Neural cell (in vitro differentiated cells): ENCODE data around the gene RSPH1.

Experiments
- CTCF ChIP-seq: fragments of 450-650 bp; IDR thresholded peaks from 2 replicates; pipeline ENCODE4 v1.5.1; 2014; ENCODE audit warnings: antibody characterized with exemption, mild to moderate bottlenecking, moderate library complexity; ENCODE audit not compliant: poor library complexity, severe bottlenecking
- EP300 ChIP-seq: fragments of 450-650 bp; conservative IDR thresholded peaks from 2 replicates; pipeline ENCODE4 v1.6.1; 2014; ENCODE audit warnings: antibody characterized with exemption, mild to moderate bottlenecking, moderate library complexity; ENCODE audit not compliant: poor library complexity, severe bottlenecking
- EZH2 ChIP-seq: fragments of 200-600, 300-800 bp; shearing (Covaris generic), sonication (generic); IDR thresholded peaks from 2 replicates; pipeline ENCODE4 v1.6.1; 2014; ENCODE audit warnings: antibody characterized with exemption, low read length, borderline replicate concordance, mild to moderate bottlenecking; ENCODE audit not compliant: insufficient read depth, poor library complexity, severe bottlenecking
- POLR2AphosphoS5 ChIP-seq: IDR thresholded peaks from 2 replicates; pipeline ENCODE4 v1.6.1; 2012
- RAD21 ChIP-seq: fragments of 450-650 bp; conservative IDR thresholded peaks from 2 replicates; pipeline ENCODE4 v1.6.1; 2014; ENCODE audit warnings: antibody characterized with exemption, mild to moderate bottlenecking, moderate library complexity
- REST ChIP-seq: IDR thresholded peaks from 2 replicates; pipeline ENCODE4 v1.6.1; 2012; ENCODE audit warnings: borderline replicate concordance
- TAF1 ChIP-seq: IDR thresholded peaks from 2 replicates; pipeline ENCODE4 v1.6.1; 2012; ENCODE audit warnings: low read depth

- TF ChIP-seq EZH2 (no peak), REST (no peak), CTCF (no peak), EP300 (no peak), POLR2AphosphoS5 (no peak), TAF1 (no peak), RAD21 (no peak)
These were observed 24.8 kb downstream of the RSPH1 start for GRCh38 chr21:42471206-42471605.
